Central memory CD8-positive, alpha-beta T cell (primary cell): Measurements from ENCODE around the gene AP2B1.

Source experiments
- ATAC-seq: fragments of 150-1000 bp; cut with Tn5 transposase; replicated peaks from 2 replicates; pipeline ENCODE4 v1.10.0; 2022; ENCODE audit warnings: mild to moderate bottlenecking, moderate FRiP score, moderate number of reproducible peaks; ENCODE audit not compliant: poor library complexity, severe bottlenecking; ENCODE audit errors: extremely low read depth
- DNase-seq, 2 donors: peaks; one replicate each; pipeline ENCODE4 v3.0.0; 2021; ENCODE audit warnings: low spot score in 2 of 2
- H3K27ac Mint-ChIP-seq: one replicate; pipeline ENCODE4 v1.8.0; 2022; ENCODE audit warnings: low read depth, mild to moderate bottlenecking, moderate library complexity, mixed read lengths
- H3K27me3 Mint-ChIP-seq: one replicate; pipeline ENCODE4 v1.8.0; 2022; ENCODE audit warnings: mixed read lengths
- H3K36me3 Mint-ChIP-seq: one replicate; pipeline ENCODE4 v1.8.0; 2022; ENCODE audit warnings: mild to moderate bottlenecking, moderate library complexity, mixed read lengths; ENCODE audit not compliant: insufficient read depth
- H3K4me1 Mint-ChIP-seq: one replicate; pipeline ENCODE4 v1.8.0; 2022; ENCODE audit warnings: mixed read lengths
- H3K4me3 Mint-ChIP-seq: one replicate; pipeline ENCODE4 v1.8.0; 2022; ENCODE audit warnings: mild to moderate bottlenecking, moderate library complexity, mixed read lengths
- H3K9me3 Mint-ChIP-seq: one replicate; pipeline ENCODE4 v1.8.0; 2022; ENCODE audit warnings: mixed read lengths

The AP2B1 gene

GRCh38 chr17:35664685-35665084 is 77.6 kb downstream of the AP2B1 start:
- no peak for DNase-seq
- no peak overlapping the region for H3K4me3 Mint-ChIP-seq
- no peaks in the 10 kb centered on the region for H3K9me3 Mint-ChIP-seq
- H3K27me3 Mint-ChIP-seq: no peaks in the 10 kb centered on the region
- peak overlapping the region; percentile 39 for H3K27ac Mint-ChIP-seq
- H3K4me1 Mint-ChIP-seq: peaks cover 10% of the 10 kb centered on the region
- no peak for ATAC-seq
- peaks cover 38% of the 10 kb centered on the region for H3K36me3 Mint-ChIP-seq

GRCh38 chr17:35665662-35666061 is 78.5 kb downstream of the AP2B1 start:
- peaks cover 34% of the 10 kb centered on the region for H3K36me3 Mint-ChIP-seq
- DNase-seq (no peak), ATAC-seq (no peak)
- no peak overlapping the region for H3K4me3 Mint-ChIP-seq
- no peaks in the 10 kb centered on the region for H3K9me3 Mint-ChIP-seq
- no peaks in the 10 kb centered on the region for H3K27me3 Mint-ChIP-seq
- peaks cover 12% of the 10 kb centered on the region for H3K4me1 Mint-ChIP-seq
- H3K27ac Mint-ChIP-seq: no peak overlapping the region

DNA sequence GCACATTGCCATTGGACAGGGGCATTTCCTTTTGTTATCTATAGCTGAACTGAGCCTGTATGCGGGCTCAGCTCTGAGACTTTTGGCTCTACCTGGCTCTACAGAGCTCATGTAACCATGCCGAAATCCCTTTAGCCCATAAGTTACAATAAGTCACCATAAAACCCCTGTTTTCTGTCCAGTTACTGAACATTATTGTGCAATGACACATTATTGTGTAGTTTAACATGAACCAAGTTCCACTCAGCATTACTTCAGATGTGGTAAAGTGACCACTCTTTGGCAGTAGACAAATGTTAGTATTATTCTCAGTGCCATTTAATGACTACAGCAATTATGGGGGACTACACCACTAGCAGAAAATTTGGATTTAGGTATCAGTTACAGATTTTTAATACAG is 78.9 kb downstream of the AP2B1 start:
- Mint-ChIP-seq H3K27me3 (no peaks in the 10 kb centered on the region), H3K4me3 (no peak overlapping the region), H3K9me3 (no peaks in the 10 kb centered on the region), H3K27ac (no peak overlapping the region), H3K36me3 (peaks cover 33% of the 10 kb centered on the region), H3K4me1 (peaks cover 15% of the 10 kb centered on the region)
- ATAC-seq: no peak
- no peak for DNase-seq

- DNase-seq (no peak), ATAC-seq (no peak)
- no peak overlapping the region for H3K27ac Mint-ChIP-seq
- H3K4me3 Mint-ChIP-seq: no peak overlapping the region
- peaks cover 38% of the 10 kb centered on the region for H3K36me3 Mint-ChIP-seq
- peaks cover 15% of the 10 kb centered on the region for H3K4me1 Mint-ChIP-seq
- H3K9me3 Mint-ChIP-seq: no peaks in the 10 kb centered on the region
- H3K27me3 Mint-ChIP-seq: no peaks in the 10 kb centered on the region
Observed at GRCh38 chr17:35666967-35667532, 79.9 kb downstream of the AP2B1 start.

DNA sequence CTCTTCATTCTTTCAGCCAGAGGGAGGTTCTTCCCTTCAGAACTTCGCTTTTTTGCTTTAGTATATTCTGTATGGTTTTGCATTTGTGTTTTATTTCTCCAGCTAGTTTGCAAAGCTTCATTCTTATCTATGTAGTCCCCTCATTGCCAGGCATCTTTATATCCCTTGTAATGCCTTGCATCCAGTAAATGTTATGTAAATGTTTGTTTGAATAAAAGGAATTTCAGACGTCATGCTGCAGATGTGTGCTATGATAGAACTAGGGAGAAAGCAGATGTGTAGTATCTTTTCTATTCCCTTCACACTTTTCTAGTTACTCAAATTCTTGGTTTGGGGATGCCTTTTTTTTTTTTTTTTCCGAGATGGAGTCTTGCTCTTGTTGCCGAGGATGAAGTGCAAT is 81.7 kb downstream of the AP2B1 start:
- peaks cover 47% of the 10 kb centered on the region for H3K36me3 Mint-ChIP-seq
- H3K4me1 Mint-ChIP-seq: peaks cover 10% of the 10 kb centered on the region
- ATAC-seq: no peak
- H3K27me3 Mint-ChIP-seq: no peaks in the 10 kb centered on the region
- H3K4me3 Mint-ChIP-seq: no peak overlapping the region
- H3K27ac Mint-ChIP-seq: no peak overlapping the region
- DNase-seq: no peak
- no peaks in the 10 kb centered on the region for H3K9me3 Mint-ChIP-seq

- H3K36me3 Mint-ChIP-seq: peaks cover 61% of the 10 kb centered on the region
- no peaks in the 10 kb centered on the region for H3K9me3 Mint-ChIP-seq
- DNase-seq (no peak), ATAC-seq (no peak)
- H3K4me3 Mint-ChIP-seq: no peak overlapping the region
- no peaks in the 10 kb centered on the region for H3K27me3 Mint-ChIP-seq
- H3K27ac Mint-ChIP-seq: no peak overlapping the region
- peaks cover 31% of the 10 kb centered on the region for H3K4me1 Mint-ChIP-seq
Observed at GRCh38 chr17:35674552-35674951, 87.4 kb downstream of the AP2B1 start.

- Mint-ChIP-seq H3K9me3 (no peaks in the 10 kb centered on the region), H3K27ac (no peak overlapping the region), H3K27me3 (no peaks in the 10 kb centered on the region), H3K36me3 (peaks cover 64% of the 10 kb centered on the region), H3K4me3 (no peak overlapping the region), H3K4me1 (peaks cover 26% of the 10 kb centered on the region)
- DNase-seq (no peak), ATAC-seq (no peak)
Observed at GRCh38 chr17:35676441-35676840, 89.3 kb downstream of the AP2B1 start.

- ATAC-seq: no peak
- H3K27ac Mint-ChIP-seq: peak overlapping the region; percentile 14
Observed at GRCh38 chr17:35679007-35679682, 92.0 kb downstream of the AP2B1 start.

GRCh38 chr17:35683591-35683990 is 96.5 kb downstream of the AP2B1 start:
- Mint-ChIP-seq H3K36me3 (peaks cover 65% of the 10 kb centered on the region), H3K4me3 (no peak overlapping the region), H3K27ac (no peak overlapping the region), H3K4me1 (peaks cover 8% of the 10 kb centered on the region), H3K27me3 (no peaks in the 10 kb centered on the region), H3K9me3 (no peaks in the 10 kb centered on the region)
- ATAC-seq (no peak), DNase-seq (no peak)

More at GRCh38 chr17:35679007-35679682, 92.0 kb downstream of the AP2B1 start:
- Mint-ChIP-seq H3K9me3 (no peaks in the 10 kb centered on the region), H3K27me3 (no peaks in the 10 kb centered on the region), H3K4me3 (no peak overlapping the region), H3K36me3 (peaks cover 59% of the 10 kb centered on the region), H3K4me1 (peaks cover 26% of the 10 kb centered on the region)
- DNase-seq: no peak

DNA sequence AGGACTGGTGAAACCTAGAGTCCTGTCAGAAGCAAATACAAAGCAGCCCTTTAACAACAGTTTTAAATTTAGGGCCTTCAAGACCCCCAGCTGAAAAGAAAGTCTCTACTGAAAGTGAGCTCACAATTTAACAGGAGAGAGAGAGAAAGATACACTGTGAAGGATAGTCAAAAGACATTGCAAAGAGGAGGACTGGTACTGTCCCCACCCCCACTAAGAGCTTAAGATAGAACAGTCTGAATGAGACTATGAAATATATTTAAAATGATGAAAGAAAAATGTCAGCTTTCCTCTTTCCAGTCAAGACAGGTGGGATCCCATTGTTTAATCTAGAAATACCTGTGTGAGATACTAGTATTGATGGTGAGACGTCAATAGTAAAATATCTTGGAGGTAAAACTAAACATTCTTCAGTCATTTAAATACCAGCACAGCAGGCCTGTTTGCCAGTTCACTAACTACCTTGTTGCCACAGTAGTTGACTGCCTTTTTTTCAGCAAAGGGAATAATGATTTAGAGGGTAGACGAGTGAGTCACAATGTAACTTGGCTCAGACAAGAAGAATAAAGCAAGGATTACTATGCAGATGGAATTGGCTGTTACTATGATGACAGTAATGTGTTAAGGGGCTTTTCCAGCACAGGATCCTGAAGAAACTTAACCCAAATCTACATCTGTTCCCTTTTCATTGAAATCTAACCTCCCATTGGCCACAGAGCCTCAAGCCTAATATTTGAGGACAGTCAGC is 97.1 kb downstream of the AP2B1 start:
- Mint-ChIP-seq H3K36me3 (peaks cover 62% of the 10 kb centered on the region), H3K9me3 (no peaks in the 10 kb centered on the region), H3K4me1 (peaks cover 2% of the 10 kb centered on the region), H3K27ac (no peak overlapping the region), H3K4me3 (no peak overlapping the region), H3K27me3 (no peaks in the 10 kb centered on the region)
- ATAC-seq (no peak), DNase-seq (no peak)

GRCh38 chr17:35692512-35693210 is 105.5 kb downstream of the AP2B1 start:
- H3K27ac Mint-ChIP-seq: no peak overlapping the region

GRCh38 chr17:35693662-35694061 is 106.5 kb downstream of the AP2B1 start:
- Mint-ChIP-seq H3K4me3 (no peak overlapping the region), H3K9me3 (no peaks in the 10 kb centered on the region), H3K27ac (no peak overlapping the region), H3K36me3 (peaks cover 49% of the 10 kb centered on the region), H3K27me3 (no peaks in the 10 kb centered on the region), H3K4me1 (peaks cover 10% of the 10 kb centered on the region)
- no peak for ATAC-seq
- DNase-seq: no peak

More at GRCh38 chr17:35692512-35693210, 105.5 kb downstream of the AP2B1 start:
- H3K9me3 Mint-ChIP-seq: no peaks in the 10 kb centered on the region
- no peak overlapping the region for H3K4me3 Mint-ChIP-seq
- H3K36me3 Mint-ChIP-seq: peaks cover 54% of the 10 kb centered on the region
- H3K4me1 Mint-ChIP-seq: peaks cover 10% of the 10 kb centered on the region
- ATAC-seq (no peak), DNase-seq (no peak)
- H3K27me3 Mint-ChIP-seq: no peaks in the 10 kb centered on the region
